Gastrocnemius medialis (tissue), 4 donors: ENCODE measurements around the gene PRKD2.

Experiments
- CTCF ChIP-seq, 5 experiments: fragments of 450-650 bp in 3 of 5; fragments of 200-600 bp in 2 of 5; sonication (generic) in 2 of 5; IDR thresholded peaks in 4 of 5; conservative IDR thresholded peaks in 1 of 5; 1 replicate in 4 of 5; 2 replicates in 1 of 5; pipeline ENCODE4 v1.5.1; 2016 to 2019; ENCODE audit warnings: antibody characterized with exemption in 5 of 5, mild to moderate bottlenecking in 3 of 5, moderate library complexity in 3 of 5
- POLR2A ChIP-seq, 2 donors: fragments of 450-650 bp; IDR thresholded peaks; one replicate each; pipeline ENCODE4 v1.6.1; 2017; ENCODE audit warnings: antibody characterized with exemption in 2 of 2, mild to moderate bottlenecking in 2 of 2, moderate library complexity in 2 of 2

- TF ChIP-seq CTCF (IDR thresholded peaks at IDR 0.05 in 4 of 5, conservative IDR thresholded peaks at IDR 0.05 in 1 of 5) (no peak), POLR2A (IDR thresholded peaks at IDR 0.05) (no peak)
Observed at GRCh38 chr19:46719629-46720502, 3.0 kb upstream of the PRKD2 start.
